ENCODE data around the gene MYOD1. TPM values are rescaled to one million over a fixed set of nuclear protein-coding genes. Genes with fewer than 3 reads are reported as not detected.

The MYOD1 gene
- polyA plus RNA-seq, 4 donors, result 0.15 TPM; not detected in 3

DNA sequence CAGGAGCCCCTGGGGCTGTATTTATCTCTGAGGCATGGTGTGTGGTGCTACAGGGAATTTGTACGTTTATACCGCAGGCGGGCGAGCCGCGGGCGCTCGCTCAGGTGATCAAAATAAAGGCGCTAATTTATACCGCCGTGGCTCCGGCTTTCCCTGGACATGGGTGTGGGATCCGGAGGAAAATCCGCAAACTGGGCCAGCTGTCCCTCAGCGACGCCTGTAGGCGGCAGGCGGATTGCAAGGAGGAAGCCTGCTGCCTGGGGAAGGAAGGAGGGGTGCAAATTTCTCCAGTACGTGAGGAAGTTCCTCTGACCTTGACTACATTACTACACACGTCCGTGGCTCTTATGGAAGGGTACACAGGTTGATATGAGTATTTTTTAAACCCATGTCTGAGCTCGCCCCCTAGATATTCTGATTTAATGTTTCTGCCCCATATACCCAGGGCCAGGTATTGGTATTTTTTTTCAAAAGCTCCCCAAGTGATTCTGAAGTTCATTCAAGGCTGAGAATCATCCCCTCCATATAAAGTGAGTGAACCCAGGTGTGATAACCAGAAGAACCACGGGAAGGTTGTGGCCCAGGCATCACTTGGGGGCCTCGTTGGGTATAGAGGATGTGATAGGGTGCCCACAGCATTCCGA, 2.8 kb downstream of the MYOD1 start:
- Histone ChIP-seq H3K4me1 (ENCODE audit: control insufficient read depth in 3 of 3, insufficient read depth in 2 of 3, low read depth in 1 of 3, low read length in 2 of 3) (no peaks in the 10 kb centered on the region), H3K4me3 (ENCODE audit: low read depth in 1 of 3, low read length in 3 of 3) (no peak overlapping the region), H3K9me3 (ENCODE audit: control insufficient read depth in 2 of 2, insufficient read depth in 1 of 2, low read depth in 1 of 2, low read length in 1 of 2) (no peaks in the 10 kb centered on the region), H3K36me3 (ENCODE audit: control insufficient read depth in 3 of 3, insufficient read depth in 2 of 3, low read depth in 1 of 3, low read length in 3 of 3) (no peaks in the 10 kb centered on the region), H3K27me3 (ENCODE audit: control insufficient read depth in 3 of 3, insufficient read depth in 3 of 3, low read length in 3 of 3) (peaks cover 18 to 80% (median 48%) of the 10 kb centered on the region in 3 donors), H3K27ac (ENCODE audit: low read depth in 1 of 3, low read length in 2 of 3) (no peak overlapping the region)
- WGBS, 3 donors, result 12 to 17% (median 14%) methylated on average over 25 of the region's 25 CpGs
- FAIRE-seq, result no peak
- DNase-seq, result peak in 1 of 2 donors; percentile 18

- no peaks in the 10 kb centered on the region for H3K4me1 ChIP-seq (ENCODE audit: control insufficient read depth in 3 of 3, insufficient read depth in 2 of 3, low read depth in 1 of 3, low read length in 2 of 3)
- H3K9me3 ChIP-seq (ENCODE audit: control insufficient read depth in 2 of 2, insufficient read depth in 1 of 2, low read depth in 1 of 2, low read length in 1 of 2), result no peaks in the 10 kb centered on the region
- no peaks in the 10 kb centered on the region for H3K36me3 ChIP-seq (ENCODE audit: control insufficient read depth in 3 of 3, insufficient read depth in 2 of 3, low read depth in 1 of 3, low read length in 3 of 3)
- H3K27me3 ChIP-seq (ENCODE audit: control insufficient read depth in 3 of 3, insufficient read depth in 3 of 3, low read length in 3 of 3), result peaks cover 15 to 59% (median 38%) of the 10 kb centered on the region in 3 donors
- FAIRE-seq (no peak), DNase-seq (no peak)
- H3K4me3 ChIP-seq (ENCODE audit: low read depth in 1 of 3, low read length in 3 of 3), result no peak overlapping the region
- H3K27ac ChIP-seq (ENCODE audit: low read depth in 1 of 3, low read length in 2 of 3), result no peak overlapping the region
- 62 to 72% (median 70%) methylated on average over 10 of the region's 10 CpGs for WGBS, 3 donors
Measured at GRCh38 chr11:17724020-17724908, 4.9 kb downstream of the MYOD1 start.

DNA sequence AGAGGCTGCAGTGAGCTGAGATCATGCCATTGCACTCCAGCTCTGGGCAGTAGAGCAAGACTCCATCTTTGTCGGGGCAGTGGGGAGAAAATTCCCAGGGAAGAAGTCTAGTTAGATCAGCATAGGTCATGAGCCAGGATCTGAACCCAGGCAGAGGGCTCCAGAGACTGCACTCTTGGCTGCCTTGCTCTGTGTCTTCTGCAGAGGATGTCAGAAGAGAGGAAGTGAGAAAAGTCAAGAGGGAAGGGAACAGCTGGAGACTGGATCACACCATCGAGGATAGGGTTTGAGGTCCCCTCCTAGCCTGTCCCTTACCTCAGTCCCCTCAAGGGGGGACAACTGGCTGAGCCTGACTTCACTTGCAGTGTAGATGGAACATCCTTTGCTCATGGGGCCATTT, 5.8 kb downstream of the MYOD1 start:
- no peak overlapping the region for H3K4me3 ChIP-seq (ENCODE audit: low read depth in 1 of 3, low read length in 3 of 3)
- H3K36me3 ChIP-seq (ENCODE audit: control insufficient read depth in 3 of 3, insufficient read depth in 2 of 3, low read depth in 1 of 3, low read length in 3 of 3), result no peaks in the 10 kb centered on the region
- 69 to 73% (median 72%) methylated on average over 2 of the region's 2 CpGs for WGBS, 3 donors
- peaks cover 12 to 51% (median 34%) of the 10 kb centered on the region in 3 donors for H3K27me3 ChIP-seq (ENCODE audit: control insufficient read depth in 3 of 3, insufficient read depth in 3 of 3, low read length in 3 of 3)
- no peaks in the 10 kb centered on the region for H3K4me1 ChIP-seq (ENCODE audit: control insufficient read depth in 3 of 3, insufficient read depth in 2 of 3, low read depth in 1 of 3, low read length in 2 of 3)
- no peaks in the 10 kb centered on the region for H3K9me3 ChIP-seq (ENCODE audit: control insufficient read depth in 2 of 2, insufficient read depth in 1 of 2, low read depth in 1 of 2, low read length in 1 of 2)
- FAIRE-seq (no peak), DNase-seq (no peak)
- no peak overlapping the region for H3K27ac ChIP-seq (ENCODE audit: low read depth in 1 of 3, low read length in 2 of 3)

DNA sequence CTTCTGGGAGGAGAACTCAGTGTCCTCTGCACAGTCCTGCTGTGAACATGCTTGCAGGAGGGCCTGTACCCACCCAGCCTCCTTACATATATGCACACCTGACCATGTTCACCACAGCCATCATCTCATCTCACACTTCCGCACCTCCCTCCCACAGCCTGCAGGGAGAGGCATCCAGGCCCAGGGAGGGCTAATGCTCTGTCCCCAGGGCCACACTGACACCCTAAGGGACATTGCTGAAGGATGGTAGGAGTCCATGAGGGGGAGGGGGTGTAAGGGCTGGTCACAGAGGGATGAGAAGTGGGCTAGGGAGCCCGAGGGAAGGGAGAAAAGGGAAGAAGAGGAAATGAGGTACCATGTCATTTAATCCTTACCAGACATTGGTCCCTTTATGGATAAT, 10.8 kb downstream of the MYOD1 start:
- WGBS, 3 donors, result 54 to 62% (median 58%) methylated on average over 2 of the region's 2 CpGs
- Histone ChIP-seq H3K27me3 (ENCODE audit: control insufficient read depth in 3 of 3, insufficient read depth in 3 of 3, low read length in 3 of 3) (peaks cover 0 to 37% (median 12%) of the 10 kb centered on the region in 3 donors), H3K27ac (ENCODE audit: low read depth in 1 of 3, low read length in 2 of 3) (no peak overlapping the region), H3K4me3 (ENCODE audit: low read depth in 1 of 3, low read length in 3 of 3) (no peak overlapping the region), H3K4me1 (ENCODE audit: control insufficient read depth in 3 of 3, insufficient read depth in 2 of 3, low read depth in 1 of 3, low read length in 2 of 3) (peaks cover 0 to 4% (median 0%) of the 10 kb centered on the region in 3 donors), H3K9me3 (ENCODE audit: control insufficient read depth in 2 of 2, insufficient read depth in 1 of 2, low read depth in 1 of 2, low read length in 1 of 2) (no peaks in the 10 kb centered on the region), H3K36me3 (ENCODE audit: control insufficient read depth in 3 of 3, insufficient read depth in 2 of 3, low read depth in 1 of 3, low read length in 3 of 3) (no peaks in the 10 kb centered on the region)
- FAIRE-seq, result no peak
- no peak for DNase-seq

DNA sequence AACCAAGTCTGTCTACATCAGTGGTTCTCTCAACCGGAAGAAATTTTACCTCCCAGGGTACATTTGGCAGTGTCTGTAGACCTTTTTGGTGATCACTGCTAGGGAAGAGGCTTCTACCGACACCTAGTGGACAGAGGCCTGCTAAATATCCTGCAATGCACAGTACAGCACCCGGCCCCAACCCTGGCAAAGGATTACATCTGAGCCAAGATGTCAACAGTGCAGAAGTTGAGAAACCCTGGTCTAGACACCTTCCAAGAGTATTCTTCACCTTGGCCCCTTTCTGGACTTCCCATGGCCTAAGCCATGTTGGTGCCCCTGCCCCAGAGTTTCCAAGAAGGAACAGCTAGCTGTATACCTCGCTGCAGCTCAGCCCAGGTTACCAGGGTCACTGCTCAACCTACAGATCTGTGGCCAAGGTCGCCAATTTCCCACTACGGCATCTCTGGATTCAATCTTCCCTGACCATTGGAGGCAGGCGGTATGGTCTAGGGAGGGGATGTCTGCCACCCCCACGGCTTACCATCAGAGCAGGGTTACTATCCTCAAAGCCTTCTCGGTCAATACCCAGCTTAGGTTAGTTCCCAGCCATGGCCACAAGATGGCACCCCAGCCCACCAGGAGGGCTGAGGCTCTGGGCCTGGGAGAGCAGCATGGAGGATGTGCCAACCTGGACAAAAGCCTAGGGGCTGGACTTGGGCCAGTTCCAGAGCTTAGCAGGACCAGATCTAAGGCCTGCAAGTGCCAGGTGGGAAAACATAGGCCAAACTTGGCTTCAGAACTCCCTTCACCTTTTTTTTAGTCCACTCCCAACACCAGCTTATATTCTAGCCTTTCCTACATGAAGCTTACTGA, 11.5 kb downstream of the MYOD1 start:
- FAIRE-seq (no peak), DNase-seq (peak; percentile 77 to 83)
- H3K27me3 ChIP-seq (ENCODE audit: control insufficient read depth in 3 of 3, insufficient read depth in 3 of 3, low read length in 3 of 3), result peaks cover 3 to 39% (median 12%) of the 10 kb centered on the region in 3 donors
- WGBS, 3 donors, result 13 to 19% (median 14%) methylated on average over 9 of the region's 9 CpGs
- H3K9me3 ChIP-seq (ENCODE audit: control insufficient read depth in 2 of 2, insufficient read depth in 1 of 2, low read depth in 1 of 2, low read length in 1 of 2), result no peaks in the 10 kb centered on the region
- no peak overlapping the region for H3K27ac ChIP-seq (ENCODE audit: low read depth in 1 of 3, low read length in 2 of 3)
- H3K4me1 ChIP-seq (ENCODE audit: control insufficient read depth in 3 of 3, insufficient read depth in 2 of 3, low read depth in 1 of 3, low read length in 2 of 3), result peaks cover 0 to 4% (median 0%) of the 10 kb centered on the region in 3 donors
- no peaks in the 10 kb centered on the region for H3K36me3 ChIP-seq (ENCODE audit: control insufficient read depth in 3 of 3, insufficient read depth in 2 of 3, low read depth in 1 of 3, low read length in 3 of 3)
- no peak overlapping the region for H3K4me3 ChIP-seq (ENCODE audit: low read depth in 1 of 3, low read length in 3 of 3)

DNA sequence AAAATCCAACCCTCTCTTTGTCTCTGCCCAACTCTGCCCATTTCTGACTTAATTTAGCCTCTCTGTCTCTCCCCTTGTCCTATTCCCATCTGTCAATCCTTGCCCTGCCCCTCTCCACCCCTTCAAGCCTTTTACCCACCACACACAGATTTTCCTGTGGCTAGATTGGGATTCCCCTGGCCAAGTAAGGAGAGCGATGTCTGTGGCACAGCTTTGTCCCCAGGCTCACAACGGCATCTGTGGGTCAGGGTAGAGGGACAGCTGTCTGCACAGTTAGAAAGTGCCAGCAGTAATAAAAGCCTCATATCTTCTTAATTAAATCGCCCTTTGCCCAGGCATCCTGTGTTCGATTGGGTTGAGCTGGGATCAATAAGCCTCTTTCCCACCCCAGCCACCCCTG, 13.9 kb downstream of the MYOD1 start:
- Histone ChIP-seq H3K4me1 (ENCODE audit: control insufficient read depth in 3 of 3, insufficient read depth in 2 of 3, low read depth in 1 of 3, low read length in 2 of 3) (peaks cover 0 to 4% (median 0%) of the 10 kb centered on the region in 3 donors), H3K4me3 (ENCODE audit: low read depth in 1 of 3, low read length in 3 of 3) (no peak overlapping the region), H3K27ac (ENCODE audit: low read depth in 1 of 3, low read length in 2 of 3) (no peak overlapping the region), H3K9me3 (ENCODE audit: control insufficient read depth in 2 of 2, insufficient read depth in 1 of 2, low read depth in 1 of 2, low read length in 1 of 2) (no peaks in the 10 kb centered on the region), H3K36me3 (ENCODE audit: control insufficient read depth in 3 of 3, insufficient read depth in 2 of 3, low read depth in 1 of 3, low read length in 3 of 3) (no peaks in the 10 kb centered on the region), H3K27me3 (ENCODE audit: control insufficient read depth in 3 of 3, insufficient read depth in 3 of 3, low read length in 3 of 3) (peaks cover 10 to 63% (median 33%) of the 10 kb centered on the region in 3 donors)
- WGBS, 3 donors, result 20 to 64% (median 38%) methylated on average over 4 of the region's 4 CpGs
- DNase-seq, result no peak
- no peak for FAIRE-seq

- H3K27me3 ChIP-seq (ENCODE audit: control insufficient read depth in 3 of 3, insufficient read depth in 3 of 3, low read length in 3 of 3), result peaks cover 10 to 75% (median 35%) of the 10 kb centered on the region in 3 donors
- peak within 1 kb of the TSS in 2 of 3 donors; percentile 18 to 41 for H3K4me3 ChIP-seq (ENCODE audit: low read depth in 1 of 3, low read length in 3 of 3)
Measured at GRCh38 chr11:17734418-17734911, 15.1 kb downstream of the MYOD1 start, which contains the start of gene KCNC1. TSS of gene KCNC1 (plus strand) at chr11:17734781. CDS start at chr11:17736003, 1,222 bp downstream.

More at GRCh38 chr11:17734418-17734911, 15.1 kb downstream of the MYOD1 start, which contains the start of gene KCNC1:
- Histone ChIP-seq H3K27ac (ENCODE audit: low read depth in 1 of 3, low read length in 2 of 3) (no peak within 1 kb of the TSS), H3K9me3 (ENCODE audit: control insufficient read depth in 2 of 2, insufficient read depth in 1 of 2, low read depth in 1 of 2, low read length in 1 of 2) (no peaks in the 10 kb centered on the region), H3K4me1 (ENCODE audit: control insufficient read depth in 3 of 3, insufficient read depth in 2 of 3, low read depth in 1 of 3, low read length in 2 of 3) (peaks cover 0 to 4% (median 0%) of the 10 kb centered on the region in 3 donors), H3K36me3 (ENCODE audit: control insufficient read depth in 3 of 3, insufficient read depth in 2 of 3, low read depth in 1 of 3, low read length in 3 of 3) (no peaks in the 10 kb centered on the region)
- WGBS, 3 donors, result 1% methylated on average over 47 to 66 of the region's 66 CpGs
- no peak for FAIRE-seq
- peak in 1 of 2 donors; percentile 56 for DNase-seq
